GM18858 (cell line): ENCODE results near the gene SUN1.
"Not testable (repeated sequence)": the region's sequence is repeated elsewhere in the genome, so short reads cannot be mapped to it uniquely, and the experiment has no call there.

Experiments
- ATAC-seq: cut with Tn5 transposase; IDR thresholded peaks from one replicate; pipeline ENCODE4 v1.9.1; 2021; ENCODE audit not compliant: unreplicated experiment

Gene SUN1

DNA sequence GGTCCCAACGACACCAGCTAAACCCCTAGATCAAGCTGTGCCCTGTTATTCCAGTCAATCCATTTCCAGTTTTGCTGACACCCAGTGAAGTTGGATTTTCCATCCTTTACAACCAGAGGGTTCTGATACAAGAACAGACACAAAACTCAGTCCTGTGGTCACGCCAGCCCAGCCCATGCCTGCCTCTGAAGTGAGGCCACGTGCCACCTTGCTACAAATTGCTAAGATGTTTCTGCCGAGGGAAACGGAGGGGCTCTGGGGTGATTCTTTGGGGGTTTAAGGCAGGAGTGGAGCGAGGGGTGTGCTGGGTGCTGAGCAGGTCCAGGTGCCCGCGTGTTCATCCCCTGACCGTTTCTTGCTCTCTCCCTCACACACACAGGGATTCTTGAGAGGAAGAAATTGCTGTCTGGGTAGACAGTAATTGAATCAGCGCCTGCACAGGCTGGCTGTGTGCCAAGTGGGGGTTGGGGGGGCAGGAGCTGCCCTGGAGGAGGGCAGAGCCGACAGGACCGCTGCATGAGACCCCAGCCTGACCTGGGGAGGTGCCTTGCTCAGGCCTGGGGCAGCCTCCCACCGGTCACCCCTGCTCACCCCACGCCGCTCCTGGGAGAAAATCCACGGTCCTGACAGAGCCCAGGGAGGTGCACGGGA is 84.1 kb downstream of the SUN1 start:
- ATAC-seq = no peak

GRCh38 chr7:917255-918117 is 85.2 kb downstream of the SUN1 start:
- no peak for ATAC-seq

DNA sequence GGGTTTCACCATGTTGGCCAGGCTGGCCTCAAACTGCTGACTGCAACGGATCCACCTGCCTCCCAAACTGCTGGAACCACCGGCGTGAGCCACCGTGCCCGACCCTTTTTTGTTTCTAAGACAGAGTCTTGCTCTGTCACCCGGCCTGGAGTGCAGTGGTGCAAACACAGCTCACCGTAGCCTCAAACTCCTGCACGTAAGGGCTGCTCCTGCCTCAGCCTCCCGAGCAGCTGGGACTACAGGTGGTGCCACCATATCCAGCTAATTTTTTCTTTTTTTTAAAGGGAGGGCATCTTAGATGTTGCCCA is 85.8 kb downstream of the SUN1 start:
- ATAC-seq = no peak

- no peak for ATAC-seq
Observed at GRCh38 chr7:918441-919113, 86.3 kb downstream of the SUN1 start.

DNA sequence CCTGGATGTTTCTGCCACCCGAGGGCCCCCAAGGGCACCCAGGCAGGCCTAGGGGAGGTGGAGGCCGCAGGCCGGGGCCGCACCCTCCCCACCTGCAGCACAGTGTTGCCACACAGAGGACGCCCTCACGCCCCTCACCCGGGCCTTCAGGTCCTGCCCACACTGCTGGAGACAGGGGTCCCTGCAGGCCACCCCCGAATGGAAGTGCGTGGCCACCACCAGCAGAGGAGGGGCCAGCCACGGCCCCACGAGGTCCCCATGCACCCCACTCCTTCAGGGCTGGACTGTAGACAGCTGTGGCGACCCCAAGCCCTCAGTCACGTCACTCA is 86.8 kb downstream of the SUN1 start:
- ATAC-seq = no peak

GRCh38 chr7:919924-920341 is 87.7 kb downstream of the SUN1 start:
- no peak for ATAC-seq

- ATAC-seq = no peak
Observed at GRCh38 chr7:920351-921070, 88.2 kb downstream of the SUN1 start.

- ATAC-seq = no peak
Observed at GRCh38 chr7:921071-921461, 88.8 kb downstream of the SUN1 start.

GRCh38 chr7:921581-922333 is 89.5 kb downstream of the SUN1 start:
- ATAC-seq = no peak

DNA sequence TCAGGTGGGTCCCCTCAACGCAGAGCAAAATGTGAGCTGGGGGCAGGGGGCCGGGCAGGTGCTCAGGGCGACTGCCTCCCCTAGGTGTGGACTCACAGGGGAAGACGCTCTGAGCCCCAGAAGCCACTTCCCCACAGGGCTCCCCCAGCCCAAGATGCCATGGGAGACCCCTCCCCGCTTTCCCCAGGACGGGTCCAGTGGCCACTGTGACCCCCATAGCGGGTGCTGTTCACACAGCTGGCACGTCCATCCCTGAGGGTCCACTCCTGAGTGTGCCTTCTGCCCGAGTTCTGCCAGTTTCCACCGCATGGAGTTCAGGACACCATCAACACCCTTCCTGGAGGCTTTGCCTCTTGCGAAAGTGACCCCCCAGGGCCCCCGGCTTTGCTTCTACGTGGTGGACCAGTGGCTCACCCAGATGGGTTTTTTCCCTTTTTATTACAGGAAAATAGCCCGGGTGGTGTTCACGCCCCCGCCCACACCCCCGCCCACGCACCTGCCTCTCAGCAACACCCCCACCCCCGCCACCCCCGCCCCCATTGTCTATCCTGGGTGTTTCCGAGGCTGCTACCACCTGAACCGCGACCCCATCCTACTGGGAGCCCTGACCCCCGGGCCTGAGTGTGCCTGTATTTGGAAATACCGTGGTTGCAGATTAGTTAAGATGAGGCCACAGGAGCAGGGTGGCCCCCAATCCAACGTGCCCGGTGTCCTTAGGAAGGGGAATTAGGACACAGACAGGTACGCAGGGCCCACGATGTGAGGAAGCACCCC is 90.2 kb downstream of the SUN1 start:
- no peak for ATAC-seq

- ATAC-seq = peak; percentile 49
Observed at GRCh38 chr7:923108-924041, 91.1 kb downstream of the SUN1 start.

DNA sequence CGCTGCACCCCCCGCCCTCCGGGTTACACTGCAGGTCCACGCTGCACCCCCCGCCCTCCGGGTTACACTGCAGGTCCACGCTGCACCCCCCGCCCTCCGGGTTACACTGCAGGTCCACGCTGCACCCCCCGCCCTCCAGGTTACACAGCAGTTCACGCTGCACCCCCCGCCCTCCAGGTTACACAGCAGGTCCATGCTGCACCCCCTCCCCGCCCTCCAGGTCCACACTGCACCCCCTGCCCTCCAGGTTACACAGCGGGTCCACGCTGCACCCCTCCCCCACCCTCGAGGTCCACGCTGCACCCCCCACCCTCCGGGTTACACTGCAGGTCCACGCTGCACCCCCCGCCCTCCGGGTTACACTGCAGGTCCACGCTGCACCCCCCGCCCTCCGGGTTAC is 91.8 kb downstream of the SUN1 start:
- not testable (repeated sequence) for ATAC-seq
